ENCODE data around the gene HOXA9.

The HOXA9 gene

DNA sequence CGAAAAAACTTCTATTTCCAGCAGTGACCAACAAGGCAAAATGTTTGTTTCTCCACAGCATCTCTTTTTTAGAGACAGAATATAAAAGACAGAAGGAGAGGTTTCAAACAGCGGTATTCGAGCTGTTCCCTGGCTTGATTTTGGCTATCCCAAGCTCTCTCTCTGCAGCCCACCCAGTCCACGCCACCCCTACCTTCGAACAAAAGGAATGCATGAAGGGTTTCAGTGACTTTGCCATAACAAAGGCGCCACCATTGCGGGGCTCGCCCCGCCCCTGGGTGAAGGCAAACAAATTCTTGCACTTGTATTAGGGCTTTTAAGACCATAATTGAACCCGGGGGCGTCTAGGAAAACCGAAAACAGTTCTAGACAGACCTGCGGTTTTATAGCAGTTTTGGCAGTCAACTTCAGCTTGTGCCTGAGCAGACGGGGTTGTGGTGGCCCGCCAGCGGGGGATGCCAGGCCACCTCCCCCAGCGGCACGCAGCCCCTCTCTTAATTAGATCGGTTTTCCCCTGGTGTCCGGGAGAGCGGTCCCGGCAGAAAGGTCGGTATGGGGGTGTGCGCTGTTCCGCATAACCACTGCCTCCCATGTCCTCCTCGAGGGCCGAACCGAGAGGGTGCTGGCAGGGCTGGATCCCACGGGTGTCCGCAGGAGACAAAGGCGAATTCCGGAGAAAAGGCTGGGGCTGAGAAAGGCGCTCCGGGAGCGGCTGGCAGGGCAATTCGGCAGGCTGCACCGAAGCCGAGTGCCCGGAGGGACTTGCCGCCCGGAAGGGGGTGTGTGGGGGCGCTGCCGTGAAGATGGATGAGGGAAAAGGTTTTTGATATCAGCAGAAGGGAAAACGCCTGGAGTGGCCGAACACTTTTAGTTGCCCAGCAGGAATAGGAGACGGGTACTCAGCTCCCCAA is 22.4 kb upstream of the HOXA9 start:
- peak; percentile 11 for DNase-seq

DNA sequence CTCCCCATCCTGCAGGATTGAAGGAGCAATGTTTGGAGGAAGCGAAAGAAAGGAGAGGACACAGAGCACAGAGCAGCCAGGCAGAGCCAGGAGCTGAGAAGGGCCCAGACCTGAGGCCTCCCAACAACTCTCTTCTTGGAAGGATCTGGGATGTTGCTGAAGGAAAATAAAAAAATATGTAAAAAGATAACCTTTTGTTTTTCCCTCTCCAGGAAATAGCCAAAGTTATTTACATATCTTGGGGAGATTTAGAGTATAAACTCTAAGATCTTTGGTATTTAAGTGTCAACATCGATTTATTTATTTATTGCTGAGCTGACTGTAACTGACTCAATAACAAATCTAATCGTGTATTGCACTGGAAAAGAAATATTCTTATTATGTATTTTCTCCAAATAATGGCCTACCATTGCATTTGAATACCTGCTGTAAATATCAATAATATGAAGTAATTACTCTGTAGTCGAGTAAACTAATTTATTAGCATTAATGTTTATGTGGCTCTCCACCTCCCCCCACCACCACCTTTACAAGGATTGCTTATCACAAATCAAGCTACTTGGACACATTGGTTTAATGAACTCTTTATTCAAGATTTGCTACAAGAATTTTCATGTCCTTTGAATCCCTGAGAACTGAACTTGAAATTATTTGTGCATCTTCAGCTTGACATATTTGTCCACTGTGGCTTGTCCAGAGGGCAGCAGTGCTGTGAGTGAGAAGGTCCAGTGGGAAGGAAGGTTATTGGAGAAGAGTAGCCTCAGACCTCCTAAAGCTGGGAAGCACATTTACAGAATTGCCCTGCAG is 21.5 kb upstream of the HOXA9 start:
- no peak for DNase-seq

DNA sequence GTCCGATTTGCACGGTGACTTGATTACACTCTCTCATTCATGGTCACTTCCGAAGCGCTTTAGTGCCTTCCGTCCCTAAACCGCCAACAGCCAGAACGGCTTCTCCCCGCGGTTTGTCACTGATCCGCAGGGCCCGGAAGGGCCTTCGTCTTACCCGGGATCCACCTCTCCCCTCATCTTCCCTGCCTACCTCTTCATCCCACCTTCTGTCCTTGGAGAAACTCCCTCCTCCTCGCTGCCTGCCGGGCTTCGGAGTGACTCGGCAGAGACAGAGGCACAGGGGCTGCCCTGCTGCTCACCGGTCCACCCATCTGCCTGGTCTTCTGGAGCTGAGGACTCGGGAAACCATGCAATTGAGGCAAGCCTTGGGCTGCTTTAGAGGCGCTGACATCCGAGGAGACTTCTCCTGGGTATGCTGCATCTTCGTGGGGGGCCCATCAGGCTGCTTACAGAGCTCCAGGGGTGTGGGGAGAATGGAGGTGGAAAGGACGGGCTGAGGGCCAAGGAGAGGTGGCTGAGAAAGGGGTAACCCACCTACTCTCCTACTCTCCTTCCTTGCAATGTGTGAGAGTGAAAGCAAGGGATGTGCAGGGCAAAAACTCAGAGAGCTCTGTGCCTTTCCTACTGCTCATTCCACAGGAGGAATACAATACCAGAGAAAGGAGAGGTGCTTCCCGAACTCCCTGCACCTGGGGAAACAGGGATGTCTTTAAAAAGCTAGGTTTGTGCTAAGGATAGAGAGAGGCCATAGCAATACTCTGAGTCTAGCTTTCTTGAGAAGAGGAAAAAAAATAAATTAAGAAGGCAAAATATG is 20.7 kb upstream of the HOXA9 start:
- DNase-seq, result peak; percentile 14

DNA sequence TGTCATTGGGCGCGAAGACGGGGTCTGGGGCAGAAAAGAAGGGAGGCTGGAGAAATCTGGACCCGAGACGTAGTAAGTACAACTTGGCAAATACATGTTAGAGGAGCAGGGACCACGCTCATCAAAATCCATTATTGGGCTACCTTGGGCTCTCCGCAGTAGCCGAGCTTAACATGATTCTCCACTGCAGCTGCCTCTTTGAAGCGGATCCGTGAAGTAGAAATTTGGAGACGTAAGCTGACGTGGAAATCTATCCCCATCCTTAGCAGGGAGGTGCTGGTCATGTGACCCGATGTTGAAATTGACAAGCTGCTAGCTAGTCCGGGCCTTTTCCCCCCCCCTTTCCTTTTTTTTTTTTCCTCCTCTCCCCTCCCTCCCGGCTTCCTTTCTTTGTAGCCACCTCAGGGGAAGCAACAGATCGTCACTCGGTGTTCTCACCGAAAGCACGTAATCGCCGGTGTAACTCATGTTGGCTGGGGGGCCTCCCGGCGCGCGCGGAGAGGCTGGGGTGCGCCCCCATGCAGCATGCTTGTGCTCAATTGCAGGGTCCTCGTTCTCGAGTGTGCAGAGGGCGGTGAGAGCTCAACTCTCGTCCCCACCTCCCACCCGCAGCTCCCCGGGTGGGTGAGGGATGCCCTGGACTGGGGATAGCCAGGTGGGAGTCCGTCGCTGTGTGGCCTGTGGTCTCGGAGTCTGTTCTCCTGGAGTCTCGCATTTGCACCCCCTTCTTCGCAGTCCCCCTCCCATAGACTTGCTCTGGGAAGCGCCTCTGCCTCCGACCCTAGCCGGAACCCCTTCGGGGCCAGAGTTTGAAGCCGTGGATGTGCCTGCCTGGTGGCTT is 19.9 kb upstream of the HOXA9 start, which contains the start of gene HOXA11:
Gene HOXA11, minus strand, starts transcription at position 220 of the 841 bp plus-strand sequence. Its CDS starts 88 bp downstream, at position 132.
- DNase-seq, result peak; percentile 11

DNA sequence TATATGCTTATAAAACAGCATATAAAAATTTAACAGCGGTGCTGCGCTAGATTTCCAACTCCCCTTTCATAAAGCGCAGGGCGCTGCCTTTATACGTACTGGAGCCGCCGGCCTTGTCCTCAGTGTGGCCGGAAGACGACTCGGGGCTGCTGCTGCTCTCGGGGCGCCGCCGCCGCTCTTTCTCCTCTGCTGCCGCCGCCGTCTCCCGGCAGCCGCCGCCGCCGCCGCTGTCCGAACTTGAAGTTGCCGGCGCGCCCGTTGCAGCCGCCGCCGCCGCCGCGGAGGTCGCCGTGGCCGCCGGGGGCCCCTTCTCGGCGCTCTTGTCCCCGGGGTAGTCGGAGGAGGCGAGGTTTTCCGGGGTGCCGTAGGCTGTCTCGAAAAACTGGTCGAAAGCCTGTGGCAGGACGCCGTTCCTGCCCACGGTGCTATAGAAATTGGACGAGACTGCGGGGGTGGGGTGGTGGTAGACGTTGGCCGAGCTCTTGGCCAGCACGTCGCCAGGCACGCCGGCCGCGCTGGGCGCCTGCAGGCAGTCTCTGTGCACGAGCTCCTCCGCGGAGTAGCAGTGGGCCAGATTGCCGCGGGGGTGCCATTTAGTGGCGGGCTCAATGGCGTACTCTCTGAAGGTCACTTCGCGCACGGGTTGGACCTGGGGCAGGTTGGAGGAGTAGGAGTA is 19.1 kb upstream of the HOXA9 start:
- peak; percentile 18 for DNase-seq

DNA sequence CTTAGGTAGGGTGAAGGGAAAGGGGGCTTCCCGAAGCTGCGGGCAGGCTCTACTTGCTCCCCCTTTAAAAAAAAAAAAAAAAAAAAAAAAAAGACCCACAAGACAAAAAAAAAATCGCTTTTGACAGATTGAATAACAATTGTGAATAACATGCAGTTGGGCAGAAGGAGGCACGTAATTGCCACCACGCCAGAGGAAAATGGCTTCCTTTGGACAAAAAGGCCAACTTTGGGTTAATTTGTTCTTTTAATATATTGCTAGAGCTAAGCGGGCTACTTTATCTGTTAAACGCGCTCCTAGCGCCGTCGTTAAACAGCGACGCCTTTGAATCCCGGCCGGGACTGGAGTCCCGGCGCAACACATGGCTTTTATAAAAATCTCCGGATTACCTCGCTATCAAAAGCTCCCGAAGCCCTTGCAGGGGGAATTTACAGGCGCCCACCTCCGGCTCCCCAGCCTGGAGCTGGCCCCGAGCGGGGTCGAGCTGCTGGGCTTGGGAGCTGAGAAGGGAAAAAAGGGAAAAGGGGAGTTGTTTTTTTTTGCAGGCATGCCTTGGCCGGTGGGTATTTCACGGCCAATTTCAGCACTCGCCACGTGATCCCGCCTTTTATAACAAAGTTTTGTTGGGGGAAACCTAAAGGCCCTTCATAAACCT is 18.5 kb upstream of the HOXA9 start:
- DNase-seq, result peak; percentile 9

DNA sequence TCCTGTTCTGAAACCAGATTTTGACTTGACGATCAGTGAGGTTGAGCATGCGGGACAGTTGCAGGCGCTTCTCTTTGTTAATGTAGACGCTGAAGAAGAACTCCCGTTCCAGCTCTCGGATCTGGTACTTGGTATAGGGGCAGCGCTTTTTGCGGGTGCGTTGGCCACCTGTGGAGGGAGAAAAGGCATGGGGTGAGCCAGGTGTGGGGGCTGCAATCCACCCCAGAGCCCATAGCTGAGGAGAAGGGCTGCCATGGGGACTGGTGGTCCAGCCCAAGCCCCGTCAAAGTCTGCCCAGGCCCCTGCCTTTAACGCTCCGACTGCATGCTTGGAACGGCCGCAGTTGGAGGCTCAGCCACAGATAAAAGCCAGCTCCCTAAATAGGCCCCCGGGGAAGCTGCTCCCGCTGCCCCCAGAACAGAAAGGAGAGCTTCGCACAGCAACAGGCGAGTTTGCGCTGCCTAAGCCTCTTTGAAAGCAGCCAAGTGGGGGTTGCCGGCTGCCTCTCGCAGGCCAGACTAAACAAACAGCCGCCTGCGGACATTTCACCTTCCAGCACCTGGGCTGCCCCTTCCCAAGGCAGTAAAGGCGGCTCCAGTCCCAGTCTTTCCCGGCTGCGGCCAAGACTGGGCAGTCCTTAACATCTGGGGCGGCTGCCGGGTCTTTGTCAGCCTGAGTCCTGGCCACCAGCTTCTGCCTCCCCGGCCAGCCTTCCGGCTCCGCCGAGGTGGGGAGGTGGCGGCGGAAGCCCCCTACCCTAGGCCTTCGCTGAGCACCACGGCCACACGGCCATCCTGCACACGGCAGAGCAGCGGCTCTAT is 17.7 kb upstream of the HOXA9 start:
- DNase-seq, result peak; percentile 9

DNA sequence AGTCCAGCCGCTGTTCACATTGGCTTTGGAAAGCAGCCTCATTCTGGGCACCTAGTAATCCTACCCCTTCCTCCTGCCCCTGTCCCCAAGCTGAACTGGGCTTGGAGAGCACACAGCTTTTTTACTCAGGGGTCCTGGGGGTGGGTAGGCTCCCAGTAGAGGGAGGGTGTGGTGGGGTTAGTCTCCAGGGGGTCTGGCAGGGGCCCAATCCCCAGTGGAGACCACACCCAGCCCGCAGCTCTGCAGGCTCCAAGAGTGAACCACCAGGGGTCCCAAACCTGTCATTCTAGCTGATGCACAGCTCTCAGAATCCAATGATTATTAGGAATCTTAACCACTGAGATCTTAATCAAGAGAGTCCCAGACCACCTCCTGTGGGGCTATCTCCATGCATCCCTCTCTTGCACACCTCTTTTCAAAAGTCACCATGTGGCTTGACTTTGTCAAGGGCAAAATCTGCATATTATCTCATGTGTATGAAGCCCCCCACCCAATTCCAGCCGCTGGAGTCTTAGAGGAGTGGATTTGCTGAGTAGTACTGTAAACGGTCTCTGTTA is 17.0 kb upstream of the HOXA9 start:
- peak; percentile 0 for DNase-seq

DNA sequence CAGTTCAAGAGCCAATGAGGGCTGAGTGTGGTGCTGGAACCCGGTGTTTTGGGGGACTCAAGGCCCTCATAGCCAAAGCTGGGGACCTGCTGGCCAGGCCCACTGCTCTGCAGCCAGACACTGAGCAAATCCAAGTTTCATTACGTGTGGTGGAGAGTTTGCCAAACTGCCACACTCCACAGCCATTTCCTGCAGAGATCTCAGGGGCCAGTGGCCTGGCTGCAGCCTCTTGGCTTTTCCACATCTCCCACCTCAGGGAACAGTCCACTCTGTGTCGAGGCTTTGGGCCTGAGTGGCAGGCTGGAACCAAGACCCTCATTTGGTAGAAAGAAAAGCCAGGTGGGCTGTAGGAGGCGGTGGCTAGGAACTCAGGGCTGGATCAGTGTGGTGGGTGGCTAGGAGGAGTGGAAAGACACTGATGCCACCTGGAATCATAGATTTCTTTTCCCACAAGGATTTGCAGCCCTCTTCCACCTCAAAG is 16.5 kb upstream of the HOXA9 start:
- DNase-seq, result peak; percentile 0

DNA sequence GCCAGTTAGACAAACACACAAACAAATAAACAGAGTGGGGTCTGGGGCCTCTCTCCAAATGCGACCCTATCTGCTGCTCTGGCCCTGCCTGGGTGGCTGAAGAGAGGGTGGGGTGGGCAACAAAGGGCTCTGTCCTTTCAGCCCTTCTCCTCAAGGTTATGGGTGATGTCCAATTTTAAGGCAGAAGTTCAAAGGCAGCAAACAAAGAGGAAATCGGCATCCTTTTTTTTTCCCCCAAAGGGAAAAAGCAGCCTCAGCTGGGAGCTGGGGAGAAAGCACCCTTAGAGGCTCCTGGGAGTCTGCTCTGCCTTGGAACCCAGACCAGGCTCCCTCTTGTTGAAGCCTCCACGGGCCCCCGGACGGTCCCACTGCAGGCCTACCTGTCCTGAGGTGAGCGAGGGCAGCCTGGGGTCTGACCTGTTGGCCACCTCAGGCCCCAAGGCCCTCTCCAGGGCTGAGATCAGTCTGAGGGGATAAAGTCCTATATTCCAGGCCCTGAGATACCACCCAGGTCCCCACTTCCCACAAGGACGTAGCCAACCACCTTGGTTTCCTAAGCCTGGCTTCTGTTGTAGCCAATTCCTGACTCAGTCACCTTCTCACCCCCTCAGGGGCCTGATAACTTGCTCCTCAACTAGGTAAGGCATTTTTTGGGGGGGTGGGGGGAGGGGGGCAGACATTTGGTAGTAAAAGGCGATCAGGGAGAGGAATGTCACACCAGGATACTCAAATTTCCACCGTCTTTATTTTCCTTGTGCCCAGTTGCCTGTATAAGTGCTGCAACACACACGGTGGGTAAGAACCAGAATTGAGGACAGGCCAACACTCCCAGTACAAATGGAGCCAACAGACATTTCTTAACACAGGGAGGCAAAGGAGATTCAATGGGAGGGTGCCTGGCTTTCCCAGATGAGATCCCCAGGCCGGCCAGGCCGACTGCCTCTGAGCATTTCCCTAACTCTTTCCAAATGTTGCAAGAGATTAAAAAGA is 15.4 kb upstream of the HOXA9 start:
- peak; percentile 7 for DNase-seq

DNA sequence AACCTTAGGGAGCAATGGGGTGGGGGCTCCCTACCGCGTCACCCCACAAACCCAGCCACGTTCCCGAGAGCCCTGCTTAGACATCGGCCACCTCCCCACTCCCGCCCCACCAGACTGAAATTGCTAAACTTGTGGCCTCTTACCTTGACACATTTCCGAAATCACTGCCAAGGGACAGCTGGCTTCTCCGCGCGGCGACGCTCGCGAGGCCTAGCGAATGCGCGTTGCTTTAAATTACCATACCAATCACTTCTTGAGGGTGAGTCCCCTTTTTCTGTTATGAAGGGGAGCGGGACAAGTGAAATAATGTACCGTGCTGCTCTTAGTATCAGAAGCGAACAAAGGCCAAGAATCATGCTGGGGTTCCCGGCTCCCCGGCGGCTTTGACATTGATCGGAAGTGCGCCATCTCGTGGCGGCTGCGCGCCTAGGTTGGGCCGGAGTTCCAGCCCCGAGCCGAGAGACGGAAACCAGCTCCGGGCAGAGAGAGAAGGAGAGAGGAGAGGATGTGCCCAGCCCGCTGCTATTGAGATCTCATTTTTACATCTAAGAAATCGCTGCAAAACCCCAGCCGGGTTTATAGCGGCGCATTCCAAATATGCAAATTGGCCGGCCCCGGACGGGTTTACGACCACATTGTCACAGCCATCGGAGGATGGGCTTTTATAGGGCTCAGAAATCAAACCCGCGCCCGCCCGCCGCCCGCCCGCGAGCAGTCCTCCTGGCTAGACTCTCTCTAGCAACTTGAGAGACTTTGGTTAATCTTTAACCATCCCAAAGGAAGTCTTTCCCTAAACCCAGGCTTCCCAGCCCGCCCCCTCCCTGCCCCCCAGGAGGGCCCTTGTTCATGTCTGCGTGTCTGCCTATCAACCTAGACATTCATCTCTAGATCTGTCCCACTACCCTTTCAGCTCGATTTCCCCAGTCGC is 14.4 kb upstream of the HOXA9 start:
- peak; percentile 68 for DNase-seq

DNA sequence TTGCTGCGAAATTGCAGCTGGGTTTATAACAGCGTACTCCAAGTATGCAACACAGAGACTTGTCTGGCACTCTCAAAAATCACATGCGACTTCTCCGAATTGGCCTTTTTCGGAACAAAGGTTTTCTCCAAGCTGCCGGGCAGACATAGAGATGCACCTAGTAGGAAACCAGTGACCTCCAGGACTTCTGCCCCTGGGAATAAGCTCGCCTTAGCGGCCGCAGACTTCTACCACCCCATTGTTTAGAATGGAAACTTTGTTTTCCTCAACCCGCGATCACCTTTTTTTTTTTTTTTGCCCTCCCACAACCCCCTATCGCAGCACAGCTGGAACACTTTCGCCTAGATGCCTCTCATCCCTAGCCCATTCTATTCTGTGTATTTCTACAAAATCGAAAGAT is 13.7 kb upstream of the HOXA9 start:
- no peak for DNase-seq

DNA sequence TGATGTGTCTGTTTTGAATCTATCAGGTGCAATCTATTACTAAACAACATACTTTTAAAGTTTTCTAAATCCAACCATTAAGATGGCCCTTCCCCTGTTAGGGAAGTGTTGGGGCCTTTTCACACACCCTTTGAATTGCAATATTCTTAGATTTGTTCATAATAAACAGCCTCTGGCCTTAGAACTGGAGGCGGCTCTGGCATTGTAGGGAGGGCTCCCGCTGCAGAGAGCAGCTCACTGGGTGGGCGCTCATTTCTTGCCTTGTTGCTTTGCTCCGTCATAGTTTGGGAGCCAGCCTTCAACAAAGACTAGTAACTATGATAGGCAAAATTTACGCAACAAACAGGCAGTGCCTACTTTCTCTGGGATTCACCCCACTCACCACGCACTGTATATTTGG is 13.0 kb upstream of the HOXA9 start:
- peak; percentile 1 for DNase-seq

DNA sequence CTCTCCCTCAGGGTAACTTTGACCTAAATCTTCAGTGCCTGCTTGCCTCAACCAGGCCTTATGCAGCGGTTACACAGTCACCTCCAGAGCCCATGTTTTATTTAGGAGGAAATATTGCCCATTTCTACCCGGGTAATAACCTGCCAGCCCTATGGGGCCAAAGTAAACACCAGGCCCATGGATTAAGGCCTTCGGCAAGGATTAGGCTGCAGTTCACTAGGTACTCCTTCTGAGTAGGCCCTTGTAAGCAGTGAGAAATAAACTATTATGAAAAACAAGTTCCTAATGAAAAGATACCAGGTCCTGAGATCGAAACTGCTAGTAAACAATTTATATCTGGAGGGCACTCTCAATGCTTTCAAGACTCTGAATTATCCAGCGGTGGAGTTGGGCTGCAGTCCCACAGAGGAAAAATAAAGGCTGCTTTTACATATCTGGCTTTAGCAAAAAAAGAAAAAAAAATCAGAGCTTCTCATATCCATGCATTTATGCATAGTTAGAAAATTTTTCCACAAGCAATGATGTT is 12.5 kb upstream of the HOXA9 start:
- DNase-seq, result no peak

DNA sequence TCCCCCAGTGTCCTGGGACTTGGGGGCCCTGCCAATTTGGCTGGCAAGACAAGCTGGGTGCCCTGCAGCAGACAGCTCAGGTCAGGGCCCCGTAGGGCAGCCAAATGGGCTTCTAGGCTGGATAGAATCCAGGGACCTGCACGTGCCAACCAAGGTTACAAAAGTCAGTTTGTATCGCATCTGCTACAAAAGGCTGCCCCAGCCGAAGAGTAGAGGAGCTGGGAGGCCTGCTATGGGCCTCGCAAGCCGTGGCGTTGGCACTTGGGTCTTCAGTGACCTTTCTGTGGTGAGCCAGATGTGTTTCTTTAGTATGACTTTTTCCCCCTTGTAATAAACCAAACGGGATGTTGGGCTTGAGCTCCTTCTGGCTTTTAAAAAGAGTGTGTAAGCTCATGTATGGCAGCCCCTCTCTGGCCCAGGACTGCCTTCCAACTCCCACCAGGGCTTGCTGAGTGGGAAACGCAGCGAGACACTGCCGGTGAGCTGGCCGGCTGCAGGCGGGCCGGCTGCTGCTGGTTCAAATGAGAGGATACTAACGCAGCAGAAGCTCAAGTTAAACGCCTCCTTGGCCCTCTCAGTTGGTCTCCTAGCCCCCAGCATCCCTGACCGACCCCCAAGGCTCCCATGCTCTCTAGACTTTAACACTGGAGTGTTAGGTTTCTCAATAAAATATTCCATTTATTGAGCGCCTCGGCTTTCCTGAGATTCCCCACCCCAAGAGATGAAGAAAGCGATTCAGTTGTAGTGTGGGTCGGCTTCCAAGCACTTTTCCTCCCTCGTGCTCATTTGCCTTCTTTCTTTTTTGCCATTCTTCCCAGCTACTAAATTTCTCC is 11.8 kb upstream of the HOXA9 start:
- DNase-seq, result peak; percentile 5

DNA sequence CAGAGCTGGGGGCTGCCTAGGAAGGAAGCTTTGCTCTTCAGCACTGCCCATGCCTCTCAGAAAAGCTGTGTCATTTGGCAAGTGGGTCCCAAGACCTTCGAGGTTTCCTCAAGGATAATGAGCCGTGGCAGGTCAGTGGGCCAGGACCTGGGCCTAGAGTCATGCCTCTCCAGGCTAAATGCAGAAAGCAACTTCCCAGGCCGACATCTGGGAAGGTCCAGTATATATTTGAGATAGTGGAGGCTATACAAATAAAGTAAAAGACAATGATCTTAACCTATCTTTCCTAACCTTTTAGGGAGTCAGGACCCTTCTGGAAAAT is 11.1 kb upstream of the HOXA9 start:
- DNase-seq, result no peak

Measured in activated naive CD4-positive, alpha-beta T cell treated with anti-CD3 and anti-CD28 coated beads, Interleukin-2, amount 50 U/mL, for 16 hours (primary cell).